ENCODE results near the gene SNRK. TPM values are rescaled to one million over a fixed set of nuclear protein-coding genes. Genes with fewer than 3 reads are reported as not detected.

Gene SNRK
- total RNA-seq, 1 donor from 2014 or later, result 18.2 TPM

DNA sequence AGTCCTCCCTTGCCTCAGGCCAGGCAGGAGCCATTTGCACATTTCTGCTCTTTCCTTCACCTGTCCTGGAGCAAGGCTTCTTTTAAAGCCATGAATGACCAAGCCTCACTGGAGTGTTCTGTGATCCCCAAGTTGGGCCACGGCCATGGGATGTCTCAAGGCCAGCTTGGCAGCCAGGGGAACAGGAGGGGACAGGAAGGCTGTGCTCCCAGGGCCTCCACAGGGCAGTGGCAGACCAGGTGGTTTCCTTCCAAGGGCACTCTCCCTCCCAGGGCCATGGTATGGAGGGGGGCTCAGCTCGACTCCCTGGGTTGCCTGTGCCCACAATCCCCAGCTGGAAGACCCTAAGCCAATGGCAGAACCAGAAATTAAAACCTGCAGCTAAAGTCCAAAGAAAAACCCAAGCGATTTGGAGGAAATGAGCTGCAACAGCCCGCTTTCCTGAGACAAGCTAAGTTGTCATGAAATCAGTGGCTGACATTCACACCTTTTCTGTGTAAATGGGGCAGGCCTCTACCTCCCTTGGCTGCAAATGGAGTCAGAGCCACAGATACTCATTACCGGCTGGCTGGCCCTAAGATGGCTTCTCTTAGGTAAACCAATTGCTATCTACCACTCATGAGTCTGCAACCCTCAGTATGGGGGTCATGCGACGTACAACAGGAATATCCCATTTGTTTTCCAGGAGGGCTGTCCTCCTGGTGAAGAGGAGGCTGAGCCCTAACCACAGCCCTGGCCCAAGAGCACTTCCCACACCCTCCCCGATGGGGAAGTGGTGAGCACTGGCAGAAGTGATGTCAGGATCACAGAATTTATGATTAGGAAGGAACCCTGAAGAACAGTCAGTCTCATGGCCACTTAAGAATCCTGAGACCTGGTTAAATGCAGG, 83.3 kb downstream of the SNRK start:
- Mint-ChIP-seq H3K4me1 (peaks cover 5% of the 10 kb centered on the region), H3K36me3 (ENCODE audit: low read depth) (peaks cover 3% of the 10 kb centered on the region), H3K27me3 (ENCODE audit: low read depth) (no peaks in the 10 kb centered on the region), H3K4me3 (no peak overlapping the region), H3K27ac (ENCODE audit: unreplicated experiment) (peak overlapping the region; percentile 50), H3K9me3 (no peaks in the 10 kb centered on the region)
- TF ChIP-seq, protein P1, sequence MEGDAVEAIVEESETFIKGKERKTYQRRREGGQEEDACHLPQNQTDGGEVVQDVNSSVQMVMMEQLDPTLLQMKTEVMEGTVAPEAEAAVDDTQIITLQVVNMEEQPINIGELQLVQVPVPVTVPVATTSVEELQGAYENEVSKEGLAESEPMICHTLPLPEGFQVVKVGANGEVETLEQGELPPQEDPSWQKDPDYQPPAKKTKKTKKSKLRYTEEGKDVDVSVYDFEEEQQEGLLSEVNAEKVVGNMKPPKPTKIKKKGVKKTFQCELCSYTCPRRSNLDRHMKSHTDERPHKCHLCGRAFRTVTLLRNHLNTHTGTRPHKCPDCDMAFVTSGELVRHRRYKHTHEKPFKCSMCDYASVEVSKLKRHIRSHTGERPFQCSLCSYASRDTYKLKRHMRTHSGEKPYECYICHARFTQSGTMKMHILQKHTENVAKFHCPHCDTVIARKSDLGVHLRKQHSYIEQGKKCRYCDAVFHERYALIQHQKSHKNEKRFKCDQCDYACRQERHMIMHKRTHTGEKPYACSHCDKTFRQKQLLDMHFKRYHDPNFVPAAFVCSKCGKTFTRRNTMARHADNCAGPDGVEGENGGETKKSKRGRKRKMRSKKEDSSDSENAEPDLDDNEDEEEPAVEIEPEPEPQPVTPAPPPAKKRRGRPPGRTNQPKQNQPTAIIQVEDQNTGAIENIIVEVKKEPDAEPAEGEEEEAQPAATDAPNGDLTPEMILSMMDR (conservative IDR thresholded peaks at IDR 0.05), result no peak
- no peak for DNase-seq (ENCODE audit: low read depth, low spot score)

DNA sequence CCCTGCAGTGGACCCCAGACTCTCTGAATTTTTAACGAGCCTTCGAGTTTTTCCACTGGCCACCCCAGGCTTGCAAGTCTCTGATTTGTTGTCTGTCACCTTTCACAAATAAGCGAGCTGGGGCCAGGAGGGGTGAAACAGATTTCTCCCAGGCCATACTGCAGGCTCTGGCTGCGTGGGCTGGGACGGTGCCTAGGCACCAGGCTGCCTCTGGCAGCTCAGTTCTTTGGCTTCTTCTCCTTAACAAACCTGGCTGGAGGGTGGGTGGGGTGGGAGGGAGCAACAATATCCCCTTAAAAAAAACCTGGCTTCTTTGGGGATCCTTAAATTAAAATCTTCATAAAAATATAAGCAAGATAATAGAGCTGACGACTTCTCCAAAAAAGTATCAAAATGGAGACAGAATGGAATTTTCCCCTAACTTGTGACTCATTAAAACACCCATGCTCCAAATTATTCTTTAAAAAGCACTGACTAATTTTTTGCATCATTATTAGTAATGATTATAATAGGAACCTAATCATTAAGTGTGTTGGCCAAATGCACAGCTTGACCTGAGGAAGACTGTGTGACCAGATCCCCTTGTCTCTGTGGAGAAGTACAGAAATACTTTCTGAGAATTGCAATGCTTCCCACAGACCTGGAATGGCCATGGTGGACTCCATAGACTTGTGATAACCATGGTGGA, 84.1 kb downstream of the SNRK start:
- no peaks in the 10 kb centered on the region for H3K9me3 Mint-ChIP-seq
- no peak for DNase-seq (ENCODE audit: low read depth, low spot score)
- TF ChIP-seq, protein P1 (conservative IDR thresholded peaks at IDR 0.05), result no peak
- H3K4me1 Mint-ChIP-seq, result peaks cover 5% of the 10 kb centered on the region
- no peaks in the 10 kb centered on the region for H3K27me3 Mint-ChIP-seq (ENCODE audit: low read depth)
- H3K27ac Mint-ChIP-seq (ENCODE audit: unreplicated experiment), result no peak overlapping the region
- peaks cover 3% of the 10 kb centered on the region for H3K36me3 Mint-ChIP-seq (ENCODE audit: low read depth)
- no peak overlapping the region for H3K4me3 Mint-ChIP-seq

DNA sequence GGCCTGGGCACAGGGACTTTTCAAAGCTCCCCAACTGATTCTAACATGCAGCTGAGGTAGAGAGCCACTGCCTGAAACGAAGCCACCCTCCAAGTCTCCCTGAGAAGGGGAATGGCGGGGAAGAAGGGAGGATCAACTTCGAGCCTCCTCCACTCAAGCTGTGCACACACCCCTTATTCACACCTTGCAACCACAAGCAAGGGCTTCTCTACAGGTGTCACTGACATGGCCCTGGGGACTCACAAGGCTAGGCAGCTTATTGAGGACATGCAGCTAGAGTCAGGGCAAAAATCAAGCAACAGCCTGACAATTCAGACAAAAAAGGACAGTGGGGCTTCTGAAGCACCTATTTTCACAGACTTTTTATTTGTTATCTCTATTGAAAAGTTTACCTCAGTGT, 85.2 kb downstream of the SNRK start:
- H3K36me3 Mint-ChIP-seq (ENCODE audit: low read depth), result no peaks in the 10 kb centered on the region
- peaks cover 5% of the 10 kb centered on the region for H3K4me1 Mint-ChIP-seq
- TF ChIP-seq, protein P1 (conservative IDR thresholded peaks at IDR 0.05), result no peak
- H3K27ac Mint-ChIP-seq (ENCODE audit: unreplicated experiment), result no peak overlapping the region
- no peak overlapping the region for H3K4me3 Mint-ChIP-seq
- no peaks in the 10 kb centered on the region for H3K27me3 Mint-ChIP-seq (ENCODE audit: low read depth)
- DNase-seq (ENCODE audit: low read depth, low spot score), result no peak
- H3K9me3 Mint-ChIP-seq, result no peaks in the 10 kb centered on the region

DNA sequence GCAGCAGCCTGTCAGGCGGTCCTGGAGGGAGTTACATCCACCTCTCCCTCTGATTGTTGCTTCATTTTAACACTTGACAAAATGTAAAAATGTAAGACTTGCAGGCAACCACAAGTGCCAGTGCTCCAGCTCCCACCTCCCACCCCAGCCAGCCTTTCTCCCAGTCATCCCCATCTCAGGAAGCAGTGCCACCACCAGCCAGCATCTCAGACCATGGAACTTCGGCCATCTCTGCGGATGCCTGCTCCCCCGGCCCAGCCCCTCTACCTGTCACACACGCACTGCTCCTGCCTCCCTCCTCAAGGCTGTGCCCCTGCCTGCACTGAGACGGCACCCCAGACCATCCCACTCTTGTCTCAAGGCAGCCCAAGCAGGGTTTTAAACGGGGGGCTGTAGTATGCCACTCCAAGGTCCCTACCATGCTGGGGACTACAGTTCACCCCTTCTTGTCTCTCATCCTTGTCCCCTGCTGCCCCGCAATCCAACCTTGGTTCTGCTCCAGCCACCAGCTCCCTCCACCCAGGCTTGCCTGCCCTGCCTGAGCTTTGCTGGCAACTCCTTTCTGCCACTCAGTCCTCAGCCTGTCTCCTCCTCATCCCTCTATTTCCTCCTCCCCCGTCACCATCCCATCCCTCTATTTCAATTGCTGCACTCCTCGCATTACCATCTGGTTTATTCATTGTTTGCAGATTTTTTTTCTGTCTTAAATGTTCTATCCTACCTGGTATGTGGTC, 85.8 kb downstream of the SNRK start:
- DNase-seq (ENCODE audit: low read depth, low spot score), result no peak
- Mint-ChIP-seq H3K36me3 (ENCODE audit: low read depth) (no peaks in the 10 kb centered on the region), H3K4me1 (peaks cover 5% of the 10 kb centered on the region), H3K9me3 (peaks cover 2% of the 10 kb centered on the region), H3K27me3 (ENCODE audit: low read depth) (no peaks in the 10 kb centered on the region), H3K27ac (ENCODE audit: unreplicated experiment) (no peak overlapping the region), H3K4me3 (no peak overlapping the region)
- TF ChIP-seq, protein P1 (conservative IDR thresholded peaks at IDR 0.05), result no peak

DNA sequence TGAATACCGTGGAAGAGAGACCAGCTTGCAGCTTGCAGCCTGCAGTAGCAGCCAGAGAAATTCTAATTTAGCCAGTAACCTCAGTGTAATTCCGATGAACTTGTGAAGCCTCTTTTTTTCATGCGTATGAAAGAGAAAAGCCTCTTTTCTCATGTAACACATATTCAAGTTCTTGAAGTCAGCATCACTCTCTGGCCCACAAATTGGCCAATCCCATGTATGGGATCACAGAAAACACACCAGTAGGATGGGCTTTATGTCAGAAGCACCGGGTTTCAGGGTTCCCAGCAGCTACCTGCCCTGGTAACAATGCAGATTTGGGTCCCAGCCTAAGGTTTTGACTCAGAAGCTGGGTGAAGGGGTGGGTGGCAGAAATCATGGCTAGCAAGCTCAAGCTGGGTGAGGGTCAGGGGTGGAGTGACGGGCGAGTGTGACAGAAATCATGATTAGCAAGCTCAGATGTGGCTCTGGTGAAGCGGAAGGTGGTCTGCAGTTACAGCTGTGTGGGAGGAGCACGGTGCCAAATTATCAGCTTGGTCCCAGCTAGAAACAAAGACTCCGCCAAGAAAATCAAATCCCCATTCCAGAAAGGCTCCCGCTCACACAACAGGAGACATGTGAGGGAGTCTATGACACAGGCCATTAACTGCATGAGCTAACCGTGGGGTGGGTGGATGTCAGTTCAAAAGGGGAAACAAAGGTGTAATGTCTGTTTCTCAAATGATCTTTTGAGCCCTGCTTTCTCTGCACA, 86.6 kb downstream of the SNRK start:
- Mint-ChIP-seq H3K36me3 (ENCODE audit: low read depth) (no peaks in the 10 kb centered on the region), H3K27ac (ENCODE audit: unreplicated experiment) (no peak overlapping the region)
- DNase-seq (ENCODE audit: low read depth, low spot score), result no peak

More for the DNA sequence above, 86.6 kb downstream of the SNRK start:
- Mint-ChIP-seq H3K27me3 (ENCODE audit: low read depth) (no peaks in the 10 kb centered on the region), H3K4me3 (no peak overlapping the region), H3K4me1 (peaks cover 5% of the 10 kb centered on the region), H3K9me3 (peaks cover 2% of the 10 kb centered on the region)
- TF ChIP-seq, protein P1 (conservative IDR thresholded peaks at IDR 0.05), result no peak
